Panc1 (cell line): ENCODE data around the gene CIITA.

Experiments
- TCF7L2 ChIP-seq: IDR thresholded peaks from 2 replicates; pipeline ENCODE4 v1.6.1; 2011; ENCODE audit warnings: mild to moderate bottlenecking, low read depth, low read length, inconsistent platforms
- TF ChIP-seq, protein P1 (sequence below): fragments of 450-650 bp; IDR thresholded peaks from 2 replicates; pipeline ENCODE4 v1.5.1; 2017; ENCODE audit warnings: mild to moderate bottlenecking

GRCh38 chr16:10966129-10966528 is 89.1 kb downstream of the CIITA start:
- TF ChIP-seq, protein P1, sequence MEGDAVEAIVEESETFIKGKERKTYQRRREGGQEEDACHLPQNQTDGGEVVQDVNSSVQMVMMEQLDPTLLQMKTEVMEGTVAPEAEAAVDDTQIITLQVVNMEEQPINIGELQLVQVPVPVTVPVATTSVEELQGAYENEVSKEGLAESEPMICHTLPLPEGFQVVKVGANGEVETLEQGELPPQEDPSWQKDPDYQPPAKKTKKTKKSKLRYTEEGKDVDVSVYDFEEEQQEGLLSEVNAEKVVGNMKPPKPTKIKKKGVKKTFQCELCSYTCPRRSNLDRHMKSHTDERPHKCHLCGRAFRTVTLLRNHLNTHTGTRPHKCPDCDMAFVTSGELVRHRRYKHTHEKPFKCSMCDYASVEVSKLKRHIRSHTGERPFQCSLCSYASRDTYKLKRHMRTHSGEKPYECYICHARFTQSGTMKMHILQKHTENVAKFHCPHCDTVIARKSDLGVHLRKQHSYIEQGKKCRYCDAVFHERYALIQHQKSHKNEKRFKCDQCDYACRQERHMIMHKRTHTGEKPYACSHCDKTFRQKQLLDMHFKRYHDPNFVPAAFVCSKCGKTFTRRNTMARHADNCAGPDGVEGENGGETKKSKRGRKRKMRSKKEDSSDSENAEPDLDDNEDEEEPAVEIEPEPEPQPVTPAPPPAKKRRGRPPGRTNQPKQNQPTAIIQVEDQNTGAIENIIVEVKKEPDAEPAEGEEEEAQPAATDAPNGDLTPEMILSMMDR = no peak
- no peak for TF ChIP-seq TCF7L2
